SK-N-MC (cell line): ENCODE data around the gene ZNF865.

Experiments used
- DNase-seq: peaks from one replicate; pipeline ENCODE4 v3.0.0-alpha.2; 2011; ENCODE audit warnings: low read depth, low spot score
- H3K27ac ChIP-seq: fragments of 200-600 bp; sonication (generic); 2 replicates; pipeline ENCODE4 v1.5.1; 2016; ENCODE audit warnings: mixed run types
- H3K36me3 ChIP-seq: fragments of 200-600 bp; sonication (generic); 2 replicates; pipeline ENCODE4 v1.6.1; 2017; ENCODE audit warnings: antibody characterized with exemption, low read length, mixed read lengths; ENCODE audit not compliant: insufficient read depth
- H3K4me3 ChIP-seq: fragments of 200-600 bp; sonication (generic); 2 replicates; pipeline ENCODE4 v1.5.1; 2016
- H3K9ac ChIP-seq: fragments of 200-600 bp; sonication (generic); 2 replicates; pipeline ENCODE4 v1.8.0; 2017; ENCODE audit warnings: mixed run types, mixed read lengths; ENCODE audit not compliant: insufficient read length
- H3K9me3 ChIP-seq: fragments of 200-600 bp; sonication (generic); 2 replicates; pipeline ENCODE4 v1.6.1; 2017; ENCODE audit warnings: low read depth, mild to moderate bottlenecking, antibody characterized with exemption, low read length, moderate library complexity, mixed read lengths
- EZH2 ChIP-seq: fragments of 200-600 bp; sonication (generic); IDR thresholded peaks from one replicate; pipeline ENCODE4 v1.6.1; 2017; ENCODE audit warnings: antibody characterized with exemption
- FOXP2 ChIP-seq: optimal IDR thresholded peaks from 2 replicates; pipeline ENCODE3; 2011; ENCODE audit warnings: mild to moderate bottlenecking, moderate library complexity; ENCODE audit not compliant: insufficient read depth; ENCODE audit errors: extremely low read length, control extremely low read depth
- POLR2AphosphoS5 ChIP-seq: IDR thresholded peaks from 2 replicates; pipeline ENCODE4 v1.6.1; 2012; ENCODE audit warnings: mild to moderate bottlenecking, low read depth, low read length, borderline replicate concordance

ZNF865 gene

DNA sequence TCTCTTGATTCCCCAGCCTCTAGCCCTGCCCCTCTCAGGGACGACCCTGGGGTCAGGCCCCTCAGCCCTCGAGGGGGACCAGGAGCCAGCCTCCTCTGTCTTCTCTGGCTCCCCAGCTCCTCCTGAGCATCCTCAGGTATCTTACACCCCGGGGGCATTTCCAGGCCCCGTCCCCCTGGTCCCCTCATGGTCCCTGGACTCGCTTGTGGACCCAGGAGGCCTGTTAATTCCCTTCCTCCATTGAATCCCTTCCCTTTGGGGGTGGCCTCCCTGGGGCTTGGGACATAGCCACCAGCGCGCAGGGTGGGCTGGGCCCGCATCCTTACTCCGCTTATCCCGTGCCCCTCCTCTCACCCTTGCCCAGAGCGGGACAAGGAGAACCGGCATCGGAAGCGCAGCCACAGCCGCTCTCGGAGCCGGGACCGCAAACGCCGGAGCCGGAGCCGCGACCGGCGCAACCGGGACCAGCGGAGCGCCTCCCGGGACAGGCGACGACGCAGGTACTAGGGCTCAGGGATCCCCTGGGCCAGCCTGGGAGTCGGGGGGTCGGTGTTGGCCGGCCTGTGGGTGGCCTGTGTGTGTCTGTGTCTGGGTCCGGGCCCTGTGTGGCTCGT lies 53.5 kb downstream of the ZNF865 start:
- TF ChIP-seq FOXP2: no peak
- no peak for TF ChIP-seq EZH2
- TF ChIP-seq POLR2AphosphoS5: no peak

DNA sequence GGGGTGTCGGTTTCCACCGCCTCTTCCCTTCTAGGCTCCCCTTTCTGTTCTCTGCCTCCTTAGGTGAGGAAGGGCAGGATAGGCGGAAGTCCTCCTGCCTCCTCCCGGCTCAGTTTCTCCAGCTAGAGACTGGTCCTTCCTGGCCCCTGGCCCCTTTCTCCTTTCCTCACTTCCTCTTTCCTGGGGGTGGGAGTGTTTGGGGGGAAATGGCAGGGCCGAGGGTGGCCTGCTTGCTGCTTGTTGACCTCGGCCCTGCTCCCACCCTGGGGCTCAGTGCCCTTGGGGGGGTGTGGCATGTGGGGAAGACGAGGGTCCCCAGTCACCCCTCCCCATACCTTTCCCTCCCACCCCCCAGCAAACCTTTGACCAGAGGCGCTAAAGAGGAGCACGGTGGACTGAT lies 54.4 kb downstream of the ZNF865 start:
- no peaks in the 10 kb centered on the region for H3K9me3 ChIP-seq
- no peak overlapping the region for H3K9ac ChIP-seq
- DNase-seq: no peak
- H3K27ac ChIP-seq: no peak overlapping the region; the same call in 1 of the 2 replicates
- H3K36me3 ChIP-seq: peaks cover 80% of the 10 kb centered on the region
- no peak overlapping the region for H3K4me3 ChIP-seq
- no peak for TF ChIP-seq EZH2
- TF ChIP-seq POLR2AphosphoS5: no peak
- TF ChIP-seq FOXP2: no peak

More for the DNA sequence above, 53.5 kb downstream of the ZNF865 start:
- no peak for DNase-seq
- Histone ChIP-seq H3K4me3 (no peak overlapping the region; the same call in 1 of the 2 replicates), H3K9me3 (no peaks in the 10 kb centered on the region), H3K36me3 (peaks cover 71% of the 10 kb centered on the region), H3K27ac (0 out of 2 replicates have a peak overlapping the region, but pooled peaks have one; percentile 25), H3K9ac (no peak overlapping the region)

DNA sequence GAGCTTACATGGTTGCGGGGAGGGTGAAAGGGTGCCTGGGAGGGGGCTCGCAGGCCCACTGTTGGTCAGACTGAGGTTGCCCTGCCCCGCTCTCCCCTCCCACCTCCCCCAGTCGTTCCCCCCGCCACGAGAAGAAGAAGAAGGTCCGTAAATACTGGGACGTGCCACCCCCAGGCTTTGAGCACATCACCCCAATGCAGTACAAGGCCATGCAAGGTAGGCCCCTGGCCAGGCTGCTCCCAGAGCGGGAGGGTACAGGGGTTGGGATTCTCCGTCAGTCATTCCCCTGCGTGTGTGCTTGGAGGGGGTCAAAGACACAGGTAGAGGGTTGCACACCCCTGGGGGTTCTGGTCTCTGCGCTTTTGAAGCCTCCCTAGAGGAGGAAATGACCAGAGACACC lies 55.0 kb downstream of the ZNF865 start:
- no peaks in the 10 kb centered on the region for H3K9me3 ChIP-seq
- H3K9ac ChIP-seq: no peak overlapping the region
- TF ChIP-seq FOXP2 (no peak), EZH2 (no peak), POLR2AphosphoS5 (no peak)
- no peak overlapping the region for H3K27ac ChIP-seq
- H3K36me3 ChIP-seq: peaks cover 83% of the 10 kb centered on the region
- DNase-seq: no peak
- H3K4me3 ChIP-seq: no peak overlapping the region

DNA sequence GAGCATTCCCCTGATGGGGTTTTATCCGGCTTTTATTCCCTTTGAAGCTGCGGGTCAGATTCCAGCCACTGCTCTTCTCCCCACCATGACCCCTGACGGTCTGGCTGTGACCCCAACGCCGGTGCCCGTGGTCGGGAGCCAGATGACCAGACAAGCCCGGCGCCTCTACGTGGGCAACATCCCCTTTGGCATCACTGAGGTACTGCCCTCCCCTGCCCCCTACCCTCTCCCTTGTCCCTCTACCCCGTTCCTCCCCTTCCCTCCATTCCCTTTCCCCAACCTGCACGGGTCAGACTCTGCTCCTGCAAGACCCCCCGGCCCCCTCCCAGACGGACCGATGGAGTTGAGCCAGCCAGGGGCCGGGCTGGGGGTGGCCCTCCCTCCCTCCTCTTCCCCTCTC lies 55.5 kb downstream of the ZNF865 start:
- Histone ChIP-seq H3K9me3 (no peaks in the 10 kb centered on the region), H3K36me3 (peaks cover 81% of the 10 kb centered on the region), H3K4me3 (no peak overlapping the region), H3K9ac (no peak overlapping the region), H3K27ac (no peak overlapping the region)
- TF ChIP-seq EZH2 (no peak), FOXP2 (no peak), POLR2AphosphoS5 (no peak)
- no peak for DNase-seq

DNA sequence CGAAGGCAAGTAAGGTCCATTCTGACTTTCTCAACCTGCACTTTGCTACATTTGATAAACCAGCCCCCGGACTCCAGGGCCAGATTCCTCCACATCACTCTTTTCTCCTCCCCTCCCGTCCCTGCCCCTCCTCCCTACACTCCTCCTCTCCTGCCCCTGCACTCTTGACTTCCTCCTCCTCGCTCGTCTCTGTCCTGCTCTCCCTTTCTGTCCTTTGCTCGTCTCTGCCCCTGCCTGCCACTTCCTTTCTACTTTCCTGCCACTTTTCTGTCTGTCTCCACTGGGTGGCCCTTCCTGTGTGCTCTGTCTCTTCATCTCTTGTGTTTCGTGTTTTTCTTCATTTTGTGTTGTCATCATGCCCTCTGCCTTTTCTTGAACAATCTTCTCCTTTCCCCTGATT lies 56.4 kb downstream of the ZNF865 start:
- no peak overlapping the region for H3K4me3 ChIP-seq
- H3K36me3 ChIP-seq: peaks cover 84% of the 10 kb centered on the region
- H3K9ac ChIP-seq: no peak overlapping the region
- TF ChIP-seq POLR2AphosphoS5 (no peak), EZH2 (no peak), FOXP2 (no peak)
- H3K9me3 ChIP-seq: no peaks in the 10 kb centered on the region
- no peak overlapping the region for H3K27ac ChIP-seq
- DNase-seq: no peak

DNA sequence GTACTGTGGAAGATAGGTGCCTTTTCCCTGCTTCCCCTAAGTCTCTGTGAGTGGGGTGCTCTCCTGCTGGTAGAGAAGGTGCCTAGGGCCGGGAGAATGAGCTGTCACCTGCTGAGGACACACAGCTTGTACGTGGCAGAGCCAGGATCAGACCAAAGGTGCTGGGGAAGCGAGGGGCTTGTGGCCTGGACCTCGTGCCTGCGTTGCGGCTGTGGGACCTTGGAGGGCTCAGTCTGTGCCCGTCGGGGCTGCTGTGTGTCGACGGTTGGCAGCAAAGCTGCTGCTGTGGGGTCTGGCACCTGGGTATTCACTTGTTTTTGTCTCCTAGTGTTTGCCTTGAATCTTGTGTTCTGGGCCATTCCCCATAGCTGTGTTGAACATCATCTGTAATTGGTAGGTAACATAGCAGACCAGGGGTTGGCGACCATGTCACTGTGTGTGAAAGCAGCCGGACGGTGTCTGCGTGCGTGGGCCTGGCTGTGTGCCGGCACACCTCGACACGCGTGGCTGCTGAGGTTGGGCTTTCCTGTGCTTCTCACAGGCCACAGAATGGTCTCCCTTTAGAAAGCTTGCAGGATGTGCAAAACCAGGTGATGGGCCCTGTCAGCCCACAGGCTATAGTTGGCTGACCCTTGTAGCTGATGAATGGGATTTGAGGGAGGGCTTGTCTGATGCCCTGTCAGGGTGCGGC lies 58.5 kb downstream of the ZNF865 start:
- no peak overlapping the region for H3K4me3 ChIP-seq
- DNase-seq: no peak
- no peaks in the 10 kb centered on the region for H3K9me3 ChIP-seq
- no peak overlapping the region for H3K9ac ChIP-seq
- H3K27ac ChIP-seq: no peak overlapping the region
- TF ChIP-seq EZH2 (no peak), POLR2AphosphoS5 (peak; percentile 20; the same call in 1 of the 2 replicates)
- H3K36me3 ChIP-seq: peaks cover 93% of the 10 kb centered on the region

DNA sequence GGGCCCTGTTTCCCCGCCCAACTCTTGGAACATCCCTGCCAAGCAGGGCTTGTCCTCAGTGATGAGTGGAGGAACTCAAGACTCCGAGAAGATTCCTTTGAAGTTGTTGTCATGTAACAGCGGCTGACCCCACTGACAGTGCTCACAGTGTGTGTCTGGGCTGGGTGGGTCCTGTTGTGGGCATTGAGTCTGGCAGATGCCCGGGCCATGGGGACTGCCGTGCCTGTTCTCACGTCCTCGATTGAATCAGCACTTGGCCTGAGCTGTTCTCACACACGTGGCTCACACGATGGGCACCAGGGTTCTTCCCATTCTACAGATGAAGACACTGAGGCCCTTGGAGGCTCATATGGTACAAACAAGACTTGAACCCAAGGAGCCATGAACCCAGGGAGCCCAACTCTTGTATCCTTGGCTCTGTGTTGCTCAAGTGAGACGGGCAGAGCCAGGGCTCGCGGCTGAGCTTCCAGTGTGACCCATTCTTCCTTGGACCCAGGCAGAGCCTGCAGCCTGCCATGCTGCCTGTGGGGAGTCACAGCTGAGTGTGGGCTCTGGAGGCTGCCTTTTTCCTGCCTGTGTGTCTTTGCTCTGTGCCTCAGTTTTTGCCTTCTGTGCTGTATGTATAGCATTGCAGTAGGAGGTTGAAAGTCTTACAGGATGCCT lies 61.0 kb downstream of the ZNF865 start:
- peaks cover 88% of the 10 kb centered on the region for H3K36me3 ChIP-seq
- no peak for TF ChIP-seq EZH2
- no peak for TF ChIP-seq FOXP2
- no peak for TF ChIP-seq POLR2AphosphoS5
- DNase-seq: no peak
- H3K4me3 ChIP-seq: no peak overlapping the region
- no peak overlapping the region for H3K27ac ChIP-seq
- no peaks in the 10 kb centered on the region for H3K9me3 ChIP-seq
- H3K9ac ChIP-seq: no peak overlapping the region
